HG03066 (cell line): ENCODE measurements around the gene XRCC4.
A peak's percentile ranks its signal among the peaks of the same experiment; 100 is the strongest.

Source experiments
- ATAC-seq: cut with Tn5 transposase; IDR thresholded peaks from one replicate; pipeline ENCODE4 v1.9.1; 2021; ENCODE audit warnings: low read depth; ENCODE audit not compliant: unreplicated experiment

Gene XRCC4

DNA sequence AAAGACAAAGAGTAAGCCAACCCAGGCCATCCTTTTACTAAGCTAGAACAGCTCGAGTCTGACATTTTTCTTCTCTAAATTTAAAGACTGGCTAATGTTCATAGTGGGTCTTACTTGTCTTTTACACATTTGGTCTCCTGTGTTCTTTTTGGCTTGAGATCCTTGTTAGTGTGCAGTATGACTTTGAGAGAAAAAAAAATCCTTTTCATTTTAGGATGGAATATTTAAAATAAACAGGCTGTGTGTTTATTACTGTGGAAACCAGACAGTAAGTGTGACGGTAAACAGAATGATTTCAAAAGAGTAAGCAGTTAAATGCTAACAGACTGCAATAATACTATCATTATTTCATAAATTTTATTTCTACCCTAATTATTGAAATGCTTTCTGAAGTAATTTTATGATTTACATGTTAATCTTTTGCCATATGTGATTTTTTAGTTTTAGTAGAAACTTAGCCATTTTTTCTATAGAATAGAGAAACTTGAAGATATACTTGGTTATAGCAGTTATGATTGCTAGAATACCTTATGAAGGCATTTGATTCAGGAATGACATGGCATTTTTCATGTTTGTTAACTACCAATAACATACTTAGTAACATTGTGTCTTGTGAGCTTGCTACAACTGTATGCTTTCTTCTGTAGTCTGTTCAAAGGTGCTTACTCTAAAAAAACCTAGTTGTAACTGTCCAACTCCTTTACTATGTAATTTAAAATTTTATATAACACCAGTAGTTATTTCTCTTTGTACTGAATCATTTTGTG, 92.4 kb downstream of the XRCC4 start:
- ATAC-seq, result no peak

DNA sequence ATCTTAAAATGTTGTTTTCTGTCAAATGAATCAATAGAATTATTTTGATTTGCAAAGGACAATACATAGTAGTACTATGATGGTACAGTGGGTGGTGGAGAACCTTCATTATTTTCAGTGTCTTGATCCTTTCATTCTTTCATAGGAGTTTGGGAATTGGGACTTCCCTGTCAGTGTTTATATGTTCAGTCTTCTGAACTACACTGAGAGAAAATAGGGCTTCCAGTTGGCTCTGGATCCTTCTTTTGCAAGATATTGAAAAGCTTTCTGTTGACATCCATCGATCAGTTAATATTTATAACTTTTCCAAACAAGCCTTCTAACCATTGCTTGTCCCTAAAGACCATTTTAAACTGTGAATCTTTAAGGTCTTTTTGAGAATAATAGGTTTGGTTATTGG, 94.7 kb downstream of the XRCC4 start:
- ATAC-seq, result no peak

DNA sequence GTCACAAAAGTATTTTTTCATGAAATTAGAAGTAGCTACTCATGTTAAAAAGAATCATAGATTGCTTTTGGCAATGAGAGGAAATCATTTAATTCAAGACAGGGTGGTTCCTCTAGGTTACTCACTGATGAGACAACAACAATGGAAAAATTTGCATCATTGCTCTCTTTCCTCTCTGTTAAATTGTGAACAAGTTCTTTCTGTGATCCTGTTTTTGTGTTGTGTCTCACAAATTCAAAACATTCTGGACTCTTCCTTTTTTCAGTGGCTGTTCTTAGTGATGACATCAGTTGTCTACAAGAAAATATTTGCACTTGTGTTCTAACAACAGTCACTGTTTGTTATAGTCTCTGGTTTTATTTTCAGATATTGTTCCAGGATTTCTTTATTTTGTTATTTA, 95.3 kb downstream of the XRCC4 start:
- no peak for ATAC-seq

DNA sequence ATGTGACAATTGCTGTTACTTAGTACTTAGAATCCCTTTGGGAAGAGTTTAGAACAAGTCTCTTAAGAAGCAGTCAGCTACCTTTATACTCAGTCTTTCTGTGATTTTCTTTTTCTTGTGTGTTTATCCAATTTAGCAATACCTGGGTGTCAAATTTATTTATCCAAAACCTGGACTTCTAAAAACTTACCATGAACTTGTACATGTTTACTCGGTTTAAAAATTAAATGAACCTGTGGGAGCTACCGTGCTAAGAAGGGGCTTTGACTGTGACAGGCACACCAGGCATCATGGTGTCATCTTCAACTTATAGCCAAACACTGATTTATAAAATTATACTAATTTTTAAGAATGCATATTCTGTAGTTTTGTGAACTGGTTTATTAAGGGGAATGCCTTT, 96.5 kb downstream of the XRCC4 start:
- ATAC-seq, result no peak

DNA sequence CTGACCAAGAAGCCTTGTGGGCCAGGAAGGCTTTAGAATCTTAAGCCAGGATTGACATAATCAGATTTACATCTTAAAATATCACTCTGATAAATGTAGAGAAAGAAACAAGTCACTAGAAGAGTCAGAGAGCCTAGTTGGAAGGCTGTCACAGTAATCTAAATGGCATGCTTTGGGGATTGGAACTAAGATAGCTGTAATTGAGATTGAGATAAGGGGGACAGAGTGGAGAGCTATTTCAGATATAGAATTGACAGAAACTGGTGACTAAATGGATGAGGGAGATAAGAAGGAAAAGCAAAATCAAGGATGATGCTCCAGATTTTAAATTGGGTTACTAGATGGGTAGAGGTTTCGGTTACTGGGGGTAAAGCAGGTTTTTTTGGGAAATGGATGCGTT, 100.5 kb downstream of the XRCC4 start:
- no peak for ATAC-seq

DNA sequence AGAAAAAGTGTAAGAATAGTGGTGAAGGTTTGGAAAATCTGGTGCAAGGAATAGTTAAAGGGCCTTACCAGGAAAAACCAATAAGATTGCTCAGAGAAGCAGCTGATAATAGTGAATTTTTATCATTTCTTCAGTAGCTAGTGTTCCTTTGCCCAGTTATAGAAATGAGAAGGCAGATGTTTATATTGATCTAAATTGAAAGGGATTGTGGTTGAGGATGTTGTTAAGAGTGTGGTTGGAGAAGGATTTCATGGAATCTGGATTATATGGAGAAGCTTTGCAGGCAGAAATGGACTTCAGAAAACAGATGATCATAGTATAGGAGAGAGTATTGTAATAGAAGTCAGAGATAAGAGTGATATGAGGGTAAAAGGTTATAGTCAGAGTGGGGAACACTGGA, 102.6 kb downstream of the XRCC4 start:
- no peak for ATAC-seq

DNA sequence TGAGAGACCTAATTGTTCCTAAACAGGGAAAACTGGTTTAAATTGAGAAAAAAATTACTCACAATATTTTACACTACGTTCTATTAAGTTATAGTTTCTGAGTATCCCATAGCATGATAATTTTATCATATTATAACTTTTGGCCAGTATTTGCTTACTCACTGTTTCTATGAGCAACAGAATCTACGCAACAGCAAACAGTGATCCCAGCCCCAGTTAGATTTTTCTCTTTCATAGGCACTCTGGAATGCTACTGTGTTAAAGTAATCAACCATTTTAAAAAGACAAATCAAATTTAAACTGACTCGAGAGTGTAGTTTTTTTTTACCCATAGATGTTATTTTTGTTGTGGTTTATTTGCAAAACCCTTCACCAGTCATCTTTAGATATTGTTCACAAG, 107.2 kb downstream of the XRCC4 start:
- ATAC-seq, result no peak

DNA sequence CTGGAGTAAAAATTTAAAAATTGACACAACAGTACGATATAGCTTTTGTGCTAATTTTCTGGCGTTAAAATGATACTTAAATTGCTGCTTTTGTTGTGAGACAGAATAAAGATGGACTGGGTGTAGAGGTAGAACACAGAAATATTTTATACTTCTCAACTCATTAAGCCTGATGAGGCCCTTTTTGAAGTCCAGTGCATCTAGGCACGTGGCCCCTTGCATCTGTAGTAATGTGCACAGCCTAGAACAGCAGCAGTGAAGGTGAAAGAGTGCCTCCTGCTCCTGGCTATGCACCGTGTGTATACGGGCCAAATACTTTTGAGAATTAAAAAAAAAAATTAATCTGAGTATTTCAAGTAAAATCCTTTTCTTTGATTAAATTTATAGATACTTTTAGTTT, 115.6 kb downstream of the XRCC4 start:
- no peak for ATAC-seq

DNA sequence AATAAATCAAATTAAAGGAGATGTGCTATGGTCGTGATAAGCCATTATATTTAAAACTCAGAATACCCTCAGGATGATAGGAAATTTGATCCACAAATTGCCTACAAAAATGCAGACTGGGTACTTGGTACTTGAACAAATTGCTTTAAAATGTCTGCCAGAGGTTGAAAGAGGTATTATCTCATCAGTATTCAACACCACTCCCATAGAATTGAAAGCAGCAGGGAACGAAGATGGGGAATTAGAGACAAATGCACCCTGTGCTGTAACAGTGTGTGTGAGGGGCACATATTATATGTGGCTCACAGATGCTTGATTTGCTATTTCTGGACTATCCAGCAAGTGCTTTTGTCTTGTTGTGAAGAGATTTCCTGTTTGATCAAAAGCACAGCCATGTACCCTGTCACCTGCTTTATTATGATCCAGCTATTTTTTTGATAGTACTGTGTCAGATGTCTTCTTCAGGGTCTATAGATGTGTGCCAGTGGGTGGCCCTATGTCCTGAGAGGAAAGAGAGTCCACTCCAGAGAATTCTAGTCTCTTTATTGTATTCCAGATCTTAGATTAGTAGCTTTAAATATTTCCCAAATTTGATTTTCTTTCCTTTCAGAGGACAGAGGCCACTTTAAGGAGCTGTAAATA, 120.1 kb downstream of the XRCC4 start:
- no peak for ATAC-seq

DNA sequence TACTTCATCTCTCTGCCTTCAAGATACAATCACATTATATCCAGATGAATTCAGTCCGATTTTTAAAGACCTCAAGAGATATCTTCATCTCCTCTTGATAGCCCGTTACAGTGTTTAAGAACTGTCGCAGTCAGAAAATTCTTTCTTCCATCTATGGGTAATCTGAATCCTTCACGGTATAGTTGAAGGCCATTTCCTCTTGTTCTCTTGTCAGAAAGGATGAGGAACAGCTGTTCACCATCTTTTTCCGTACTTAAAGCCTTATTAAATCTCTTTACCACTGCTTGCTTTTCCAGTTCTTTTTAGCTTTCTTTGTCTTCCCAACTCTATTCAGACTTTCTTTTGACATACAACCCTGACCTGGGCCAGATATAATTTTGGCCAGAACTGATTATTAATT, 121.8 kb downstream of the XRCC4 start:
- no peak for ATAC-seq

DNA sequence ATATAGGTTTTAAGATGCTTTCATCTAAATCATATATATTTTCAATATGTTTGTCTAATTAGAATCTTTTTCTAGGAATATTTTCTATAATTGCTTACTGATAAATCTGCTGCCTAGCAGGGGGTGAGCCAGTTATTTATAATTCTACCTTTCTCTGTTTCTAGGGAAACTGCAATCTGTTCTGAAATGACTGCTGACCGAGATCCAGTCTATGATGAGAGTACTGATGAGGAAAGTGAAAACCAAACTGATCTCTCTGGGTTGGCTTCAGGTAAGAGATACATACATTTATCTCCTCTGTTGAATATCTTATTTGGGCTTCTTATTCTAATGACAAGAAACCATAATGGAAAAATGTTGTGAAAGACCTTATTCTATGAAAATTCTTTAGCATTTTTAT, 127.3 kb downstream of the XRCC4 start:
- ATAC-seq, result peak; percentile 72

DNA sequence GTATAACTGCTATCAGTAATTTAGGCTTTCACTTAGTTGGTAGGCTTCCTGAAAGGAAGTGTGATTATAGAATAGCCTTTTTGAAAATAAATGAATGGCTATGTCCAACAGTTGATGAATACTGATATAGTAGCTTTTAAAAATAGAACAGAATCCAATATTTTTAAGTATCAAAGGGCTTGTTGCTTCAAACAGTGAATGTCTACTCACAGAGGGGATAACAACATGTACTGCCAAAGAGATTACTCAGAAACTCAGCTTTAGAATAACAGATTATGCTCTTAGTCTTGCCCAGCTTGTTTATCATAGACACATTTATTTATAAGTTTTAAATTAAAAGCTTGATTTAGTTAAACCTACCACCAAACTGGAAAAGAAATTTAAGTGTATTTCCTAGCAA, 132.6 kb downstream of the XRCC4 start:
- no peak for ATAC-seq

DNA sequence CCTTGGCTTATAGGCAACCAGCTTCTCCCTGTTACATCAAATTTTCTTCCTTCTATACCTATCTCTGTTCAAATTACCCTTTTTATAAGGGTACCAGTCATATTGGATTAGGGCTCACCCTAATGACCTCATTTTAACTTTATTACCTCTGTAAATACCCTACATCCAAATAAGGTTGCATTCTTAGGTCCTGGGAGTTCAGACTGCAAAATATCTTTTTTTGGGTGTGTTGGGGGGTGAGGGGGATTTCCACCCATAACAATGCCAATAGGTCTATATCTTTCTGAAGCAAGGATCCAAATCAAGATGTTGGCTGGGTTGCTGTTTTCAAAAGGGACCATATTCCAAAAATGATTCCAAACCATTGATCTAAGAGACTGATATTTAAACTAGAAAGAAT, 141.7 kb downstream of the XRCC4 start:
- no peak for ATAC-seq

DNA sequence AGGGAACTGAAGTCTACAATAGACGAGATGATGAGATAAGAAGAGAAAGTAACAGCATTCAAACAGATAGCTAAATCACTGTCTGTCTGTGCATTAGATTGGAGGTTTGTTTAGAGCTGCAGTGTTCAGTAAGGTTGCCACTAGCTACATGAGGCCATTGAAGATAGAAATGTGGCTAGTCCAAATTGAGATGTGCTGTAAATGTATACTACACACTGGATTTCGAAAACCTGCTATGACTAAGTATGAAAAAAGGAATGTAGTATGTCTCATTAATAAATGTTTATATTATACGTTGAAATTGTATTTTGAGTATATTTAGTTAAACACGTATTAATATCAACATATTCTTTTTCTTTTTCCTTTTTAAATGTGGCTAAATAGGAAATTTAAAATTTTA, 142.1 kb downstream of the XRCC4 start:
- ATAC-seq, result no peak

DNA sequence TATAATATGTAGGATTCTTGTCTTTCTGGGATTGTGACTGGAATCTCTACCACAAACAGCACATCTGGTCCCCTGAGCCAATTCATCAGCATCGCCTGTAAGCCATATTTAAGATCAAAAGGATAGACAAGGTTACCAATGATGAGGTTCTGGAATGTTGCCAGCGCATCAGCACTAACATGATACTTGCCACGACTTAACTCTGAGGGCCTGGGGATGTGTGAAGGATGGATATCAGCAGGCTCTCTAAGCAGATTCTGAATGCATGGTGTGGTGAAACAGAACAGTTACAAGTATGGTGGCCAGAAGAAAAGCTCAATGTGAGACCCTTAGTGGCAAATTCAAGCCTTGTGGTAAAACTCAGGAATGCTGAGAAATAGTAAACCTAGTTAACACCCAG, 143.0 kb downstream of the XRCC4 start:
- ATAC-seq, result no peak

DNA sequence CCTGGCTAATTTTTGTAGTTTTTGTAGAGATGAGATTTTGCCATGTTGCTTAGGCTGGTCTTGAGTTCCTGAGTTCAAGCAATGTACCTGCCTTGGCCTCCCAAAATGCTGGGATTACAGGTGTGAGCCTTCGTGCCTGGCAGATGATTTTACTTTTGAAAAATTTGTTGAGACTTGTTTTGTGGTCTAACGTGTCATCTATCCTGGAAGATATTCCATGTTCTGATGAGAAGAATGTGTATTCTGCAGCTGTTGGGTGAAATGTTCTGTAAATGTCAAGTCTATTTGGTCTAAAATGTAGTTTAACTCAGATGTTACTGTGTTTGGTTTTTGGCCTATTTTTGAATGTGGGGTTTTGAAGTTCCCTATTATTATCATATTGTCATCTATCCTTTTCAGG, 145.6 kb downstream of the XRCC4 start:
- ATAC-seq, result no peak

DNA sequence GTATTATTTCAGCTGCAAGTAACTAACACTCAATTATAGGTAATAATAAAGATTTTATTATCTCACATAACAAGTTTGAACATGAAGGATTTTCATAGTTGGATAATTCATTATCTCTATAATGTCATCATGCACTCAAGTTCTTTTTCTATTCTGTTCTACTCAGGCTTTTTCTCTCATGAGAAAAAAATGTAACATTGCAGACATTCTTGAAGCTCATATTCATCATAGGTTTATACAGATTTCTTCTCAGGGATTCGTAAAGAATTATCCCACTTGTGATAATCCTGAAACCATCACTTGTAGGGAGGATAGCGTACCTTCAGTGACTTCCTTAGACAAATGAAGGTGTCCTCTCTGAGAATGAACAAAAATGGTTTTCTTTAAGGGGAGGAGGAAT, 150.3 kb downstream of the XRCC4 start:
- no peak for ATAC-seq

DNA sequence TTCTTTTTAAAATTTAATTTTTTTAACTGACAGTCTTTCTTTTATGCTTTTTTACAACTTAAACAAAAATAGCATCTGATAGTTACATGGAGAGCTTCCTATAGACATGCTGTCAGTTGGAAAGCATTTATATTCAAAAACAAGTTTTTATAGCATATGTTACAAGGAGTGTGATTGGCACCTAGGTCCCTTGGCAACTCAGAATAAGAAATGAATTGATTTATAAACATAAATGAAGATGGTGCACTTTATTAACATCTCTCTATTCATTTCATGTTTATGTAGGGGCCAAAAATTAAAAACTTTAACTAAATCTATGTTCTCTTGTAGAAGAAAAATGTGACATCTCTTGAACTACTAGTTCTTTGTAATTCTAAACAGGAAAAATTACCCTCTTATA, 153.2 kb downstream of the XRCC4 start:
- ATAC-seq, result no peak

DNA sequence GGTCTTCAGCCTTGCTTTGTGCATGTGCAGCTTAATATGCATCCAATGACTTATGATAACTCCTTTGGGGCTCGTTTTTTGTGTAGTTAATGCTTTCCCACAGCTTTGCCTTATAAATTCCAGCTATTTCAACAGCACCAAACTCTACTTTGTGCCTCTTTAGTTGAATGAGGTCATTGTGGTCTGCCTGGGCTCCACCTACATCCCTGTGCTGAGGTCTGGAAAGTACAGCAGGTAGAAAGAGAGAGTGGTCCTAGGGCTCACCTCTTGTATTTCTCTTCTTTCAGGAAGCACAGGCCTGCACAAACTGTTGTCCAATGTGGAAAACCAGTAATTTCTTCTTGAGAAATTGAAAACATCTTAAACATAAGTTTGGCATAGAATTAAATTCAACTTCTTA, 167.2 kb downstream of the XRCC4 start:
- no peak for ATAC-seq

DNA sequence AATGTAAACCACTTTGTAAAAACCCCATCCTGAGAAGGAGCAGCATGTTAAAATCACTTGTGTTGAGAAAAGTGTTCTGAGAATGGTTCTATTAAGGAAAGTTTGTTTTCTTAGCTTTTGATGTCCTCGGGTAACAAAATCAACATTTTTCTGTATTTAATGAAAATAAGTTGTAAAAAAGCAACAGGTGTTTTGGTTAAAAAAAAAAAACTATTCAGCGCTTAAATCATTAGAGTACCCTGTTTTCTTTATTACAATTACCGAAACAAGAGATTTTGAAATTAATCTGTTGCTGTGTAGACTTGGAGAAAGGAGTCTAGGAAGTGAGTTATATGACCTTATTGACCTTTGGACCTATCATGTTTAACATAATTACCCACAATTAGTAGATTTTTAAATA, 167.7 kb downstream of the XRCC4 start:
- ATAC-seq, result no peak

DNA sequence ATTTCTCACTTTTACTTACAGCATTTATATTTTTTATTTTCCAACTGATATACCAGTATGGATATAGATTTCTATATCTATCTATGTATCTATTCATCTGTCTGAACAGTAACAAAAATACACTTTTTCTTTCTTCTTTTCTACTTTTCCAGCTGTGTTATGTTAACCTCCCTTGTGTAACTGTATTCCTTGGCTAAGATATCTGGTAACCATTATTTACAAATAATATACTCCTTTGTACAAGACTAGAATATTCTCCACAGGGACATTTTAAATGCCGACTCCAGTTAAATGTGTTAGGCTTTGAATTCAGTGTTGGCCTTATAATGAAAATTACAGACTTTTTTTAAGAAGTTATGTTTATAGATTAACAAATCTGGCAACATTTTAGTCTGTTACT, 168.7 kb downstream of the XRCC4 start:
- ATAC-seq, result no peak

DNA sequence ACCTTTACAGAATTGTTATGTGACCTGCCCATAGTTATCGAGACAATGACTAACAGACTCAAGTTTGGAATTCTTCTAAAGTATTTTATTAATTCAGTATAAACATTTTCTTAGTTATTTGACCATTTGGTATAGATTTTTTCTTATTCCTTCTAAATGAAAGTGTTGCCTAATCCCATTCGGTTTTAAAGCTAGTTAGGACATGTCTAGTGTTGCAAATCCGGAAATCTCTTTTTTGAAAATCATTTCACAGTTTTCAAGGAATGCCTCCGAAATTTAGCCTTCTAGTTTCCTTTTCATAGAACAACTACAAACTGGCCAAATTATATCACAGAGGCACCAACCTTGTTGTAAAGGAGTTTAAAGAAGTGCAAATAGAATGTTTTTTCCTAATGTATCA, 171.8 kb downstream of the XRCC4 start:
- ATAC-seq, result no peak

DNA sequence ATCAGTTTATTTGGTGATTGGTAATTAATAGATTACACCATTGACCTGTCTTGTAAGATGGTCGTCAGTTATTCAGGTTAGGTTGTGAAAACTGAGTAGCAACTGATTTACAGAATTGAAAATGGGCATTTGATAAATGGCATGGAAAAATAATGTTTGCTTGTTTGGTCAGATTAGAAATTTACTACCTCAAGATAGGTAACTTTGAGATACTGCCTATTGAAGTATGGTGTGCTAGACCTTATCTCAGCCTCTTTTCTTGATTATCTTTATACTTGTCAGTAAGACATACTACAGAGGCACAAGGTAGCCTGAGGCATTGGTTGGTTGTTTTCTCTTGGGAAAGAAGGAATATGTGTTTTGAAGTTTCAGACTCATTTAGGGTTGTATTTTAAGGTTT, 174.5 kb downstream of the XRCC4 start:
- ATAC-seq, result no peak
